Esophagus squamous epithelium (tissue), 4 donors: ENCODE results near the gene ALDH16A1.

ENCODE experiments used
- CTCF ChIP-seq, 6 experiments: fragments of 450-650 bp in 4 of 6; fragments of 200-600 bp in 2 of 6; sonication (generic) in 2 of 6; IDR thresholded peaks; one replicate each; pipeline ENCODE4 v1.5.1; 2016 to 2019; ENCODE audit warnings: antibody characterized with exemption in 6 of 6, mild to moderate bottlenecking in 4 of 6, moderate library complexity in 4 of 6
- POLR2A ChIP-seq, 4 donors: fragments of 450-650 bp; IDR thresholded peaks; one replicate each; pipeline ENCODE4 v1.6.1; 2017; ENCODE audit warnings: antibody characterized with exemption in 4 of 4, mild to moderate bottlenecking in 4 of 4, moderate library complexity in 3 of 4

DNA sequence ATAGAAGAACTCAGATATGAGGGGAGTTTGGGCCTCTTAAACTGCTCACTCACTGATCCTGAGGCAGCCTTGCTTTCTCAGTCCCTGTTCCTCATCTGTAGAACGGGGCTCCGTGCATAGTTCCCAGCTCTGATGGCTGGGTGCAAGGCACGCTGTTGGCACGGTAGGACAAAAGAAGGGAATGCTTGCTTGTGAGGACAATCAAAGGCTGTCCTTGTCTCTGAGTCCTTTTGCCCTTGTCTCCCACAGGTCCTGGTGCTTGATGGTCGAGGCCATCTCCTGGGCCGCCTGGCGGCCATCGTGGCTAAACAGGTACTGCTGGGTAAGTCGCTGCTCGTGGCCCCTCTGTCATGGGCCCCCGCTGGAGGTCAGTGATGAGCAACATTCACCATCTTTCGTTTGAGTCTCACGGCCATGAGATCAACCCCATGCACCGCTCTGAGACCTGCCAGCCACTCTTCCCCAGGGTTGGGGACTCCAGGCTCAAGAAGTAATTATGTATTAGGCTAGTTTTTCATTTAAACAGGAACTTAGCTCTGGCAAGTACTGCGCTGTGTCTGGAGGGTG is 36.7 kb downstream of the ALDH16A1 start:
- TF ChIP-seq CTCF (IDR thresholded peaks at IDR 0.05) (peak in 1 of 6 experiments; percentile 26), POLR2A (IDR thresholded peaks at IDR 0.05) (no peak)
